Measurements from ENCODE around the gene EGFL6.

Gene EGFL6

GRCh38 chrX:13569479-13570260, at the start of gene EGFL6:
TSS of gene EGFL6 (plus strand) at chrX:13569601. CDS start at chrX:13569862, 261 bp downstream.
- DNase-seq, result no peak

GRCh38 chrX:13520351-13520750, 49.0 kb upstream of the EGFL6 start:
- DNase-seq, result no peak

GRCh38 chrX:13520936-13521335, 48.5 kb upstream of the EGFL6 start:
- DNase-seq, result no peak

- DNase-seq, result no peak
Measured at GRCh38 chrX:13522811-13523210, 46.6 kb upstream of the EGFL6 start.

- no peak for DNase-seq
Measured at GRCh38 chrX:13533726-13534125, 35.7 kb upstream of the EGFL6 start.

GRCh38 chrX:13535376-13536165, 33.8 kb upstream of the EGFL6 start:
- no peak for DNase-seq

- no peak for DNase-seq
Measured at GRCh38 chrX:13536551-13536950, 32.9 kb upstream of the EGFL6 start.

GRCh38 chrX:13538414-13538813, 31.0 kb upstream of the EGFL6 start:
- no peak for DNase-seq

GRCh38 chrX:13540602-13541001, 28.8 kb upstream of the EGFL6 start:
- DNase-seq, result no peak

- DNase-seq, result no peak
Measured at GRCh38 chrX:13545726-13546125, 23.7 kb upstream of the EGFL6 start.

- no peak for DNase-seq
Measured at GRCh38 chrX:13547671-13548070, 21.7 kb upstream of the EGFL6 start.

- DNase-seq, result no peak
Measured at GRCh38 chrX:13550346-13550745, 19.1 kb upstream of the EGFL6 start.

- no peak for DNase-seq
Measured at GRCh38 chrX:13551610-13552009, 17.8 kb upstream of the EGFL6 start.

- DNase-seq, result no peak
Measured at GRCh38 chrX:13552892-13553291, 16.5 kb upstream of the EGFL6 start.

- no peak for DNase-seq
Measured at GRCh38 chrX:13565511-13565910, 3.9 kb upstream of the EGFL6 start.

- DNase-seq, result no peak
Measured at GRCh38 chrX:13570261-13570605, 832 bp downstream of the EGFL6 start.

- no peak for DNase-seq
Measured at GRCh38 chrX:13571136-13571535, 1.7 kb downstream of the EGFL6 start.

- no peak for DNase-seq
Measured at GRCh38 chrX:13574600-13574999, 5.2 kb downstream of the EGFL6 start.

- DNase-seq, result no peak
Measured at GRCh38 chrX:13579661-13580060, 10.3 kb downstream of the EGFL6 start.

GRCh38 chrX:13581554-13581953, 12.2 kb downstream of the EGFL6 start:
- DNase-seq, result no peak

GRCh38 chrX:13587786-13588477, 18.5 kb downstream of the EGFL6 start:
- DNase-seq, result no peak

- DNase-seq, result no peak
Measured at GRCh38 chrX:13590207-13590606, 20.8 kb downstream of the EGFL6 start.

GRCh38 chrX:13590914-13591313, 21.5 kb downstream of the EGFL6 start:
- no peak for DNase-seq

GRCh38 chrX:13597874-13598273, 28.5 kb downstream of the EGFL6 start:
- DNase-seq, result no peak
